Measurements from ENCODE around the gene IQCN.

DNA sequence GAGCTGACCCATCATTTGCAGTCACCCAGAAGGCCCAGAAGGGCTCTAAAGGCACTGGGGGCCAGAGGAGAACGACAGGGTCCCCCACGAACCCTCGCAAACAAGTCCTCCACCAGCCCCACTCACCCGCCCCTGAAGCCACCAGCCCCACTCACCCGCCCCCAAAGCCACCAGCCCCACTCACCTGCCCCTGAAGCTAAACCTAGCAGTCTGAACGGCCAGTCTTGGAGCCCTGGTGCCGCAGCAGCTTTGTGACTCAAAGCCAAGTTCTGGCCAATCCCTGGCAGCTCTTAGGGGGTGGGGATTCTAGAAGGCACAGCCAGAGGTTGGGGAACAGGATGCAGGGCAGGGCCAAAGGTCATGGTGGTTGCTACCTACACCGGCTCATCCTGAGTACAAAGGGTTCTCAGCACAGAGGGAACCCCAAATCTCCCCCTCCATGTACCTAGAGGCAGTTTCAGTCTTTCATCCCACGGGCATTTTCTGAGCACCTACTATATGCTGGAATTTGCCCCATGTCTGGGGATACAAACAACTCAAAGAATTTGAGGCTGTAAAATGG is at the start of gene IQCN:
- TF ChIP-seq TAF1 (IDR thresholded peaks at IDR 0.05; ENCODE audit: borderline replicate concordance, insufficient read depth, low read length) (no peak), POLR2AphosphoS5 (IDR thresholded peaks at IDR 0.05; ENCODE audit: low read depth, low read length) (no peak), REST (IDR thresholded peaks at IDR 0.05; ENCODE audit: insufficient read depth in 1 of 2, low read depth in 2 of 2, low read length in 2 of 2) (no peak)

Measured in PFSK-1 (cell line).